ENCODE results near the gene C7orf33.
"Not testable (repeated sequence)": the region's sequence is repeated elsewhere in the genome, so short reads cannot be mapped to it uniquely, and the experiment has no call there.

The C7orf33 gene

DNA sequence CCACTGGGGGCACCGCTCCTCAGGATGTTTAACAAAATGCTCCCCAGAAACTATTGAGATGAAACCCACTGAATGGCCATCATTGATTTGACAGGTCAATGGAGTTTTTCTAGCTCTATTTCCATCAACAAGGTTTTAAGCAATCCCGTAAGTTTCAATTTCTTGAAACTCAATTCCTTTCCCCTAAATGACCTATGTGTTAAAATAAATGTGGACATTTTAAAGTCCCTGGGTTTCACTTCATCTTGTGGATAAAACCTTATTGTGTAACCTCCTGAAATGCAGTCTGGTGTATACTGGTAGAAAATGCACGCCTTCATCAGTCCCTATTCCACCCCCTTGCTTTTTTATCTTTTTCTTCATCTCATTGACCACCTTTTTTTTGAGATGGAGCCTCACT, 8.9 kb upstream of the C7orf33 start:
- DNase-seq = no peak

DNA sequence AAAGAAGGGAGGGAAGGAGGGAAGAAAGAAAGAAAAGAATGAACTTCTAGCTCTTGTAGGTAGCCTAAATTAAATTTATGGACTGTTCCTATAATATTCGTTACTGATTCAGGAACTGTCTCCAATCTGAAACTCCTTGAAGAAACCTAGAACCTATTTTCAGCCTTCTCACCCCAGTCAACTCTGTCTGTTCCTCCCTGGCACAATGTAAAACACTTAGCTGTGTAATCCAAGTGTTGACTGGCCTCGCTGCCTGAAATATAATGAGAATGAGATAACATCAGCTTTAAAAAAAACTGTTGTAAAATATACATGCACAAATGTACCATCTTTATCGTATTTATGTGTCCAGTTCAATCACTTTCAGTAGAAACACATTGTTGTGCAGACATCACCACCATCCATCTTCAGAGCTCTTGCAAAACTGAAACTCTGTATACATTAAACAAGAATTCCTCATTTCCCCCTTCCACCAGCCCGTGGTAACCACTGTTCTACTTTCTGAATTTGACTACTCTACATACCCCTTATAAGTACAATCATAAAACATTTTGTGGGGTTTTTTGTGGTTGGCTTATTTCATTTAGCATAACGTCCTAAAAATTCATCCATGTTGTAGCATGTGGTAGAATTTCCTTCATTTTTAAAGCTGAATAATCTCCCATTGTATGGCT, 6.3 kb upstream of the C7orf33 start:
- no peak for DNase-seq

DNA sequence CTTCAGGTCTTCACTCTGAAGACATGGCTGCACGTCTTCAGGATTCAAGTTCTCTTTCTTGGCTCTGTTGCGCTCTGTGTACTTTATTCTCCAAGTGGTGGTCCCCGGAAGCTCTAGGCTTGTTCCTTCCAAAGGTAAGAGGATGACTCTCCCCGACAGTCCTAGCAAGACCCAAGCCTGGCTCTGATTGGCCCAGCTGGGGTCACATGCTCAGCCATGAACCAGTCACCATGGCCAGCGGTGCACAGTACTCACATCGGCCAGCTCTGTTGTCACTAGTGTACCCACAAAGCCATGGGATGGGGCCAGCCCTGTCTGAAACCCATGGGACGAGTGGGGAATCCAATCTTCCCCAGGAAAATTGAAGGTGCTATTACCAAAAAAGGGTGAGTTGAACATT, 5.2 kb upstream of the C7orf33 start:
- no peak for DNase-seq

DNA sequence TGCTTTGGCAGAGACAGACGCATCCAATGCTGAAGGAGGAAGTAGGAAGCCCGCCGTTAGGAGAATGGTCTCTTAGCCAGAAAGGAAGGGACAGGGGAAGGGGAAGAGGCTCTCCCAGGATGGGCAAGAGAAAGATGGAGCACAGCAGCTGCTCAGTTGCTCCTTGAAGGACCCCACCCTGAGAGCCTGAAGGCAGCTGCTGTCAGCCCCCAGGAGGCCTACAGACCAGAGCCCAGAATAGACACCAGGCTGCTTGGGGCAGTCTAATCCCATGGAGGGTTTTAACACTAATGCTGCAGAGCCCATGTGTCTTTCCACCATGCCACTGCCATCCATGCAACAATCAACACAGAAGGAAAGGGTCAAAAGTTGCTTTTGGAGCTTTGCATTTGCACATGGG, 3.5 kb upstream of the C7orf33 start:
- DNase-seq = no peak

DNA sequence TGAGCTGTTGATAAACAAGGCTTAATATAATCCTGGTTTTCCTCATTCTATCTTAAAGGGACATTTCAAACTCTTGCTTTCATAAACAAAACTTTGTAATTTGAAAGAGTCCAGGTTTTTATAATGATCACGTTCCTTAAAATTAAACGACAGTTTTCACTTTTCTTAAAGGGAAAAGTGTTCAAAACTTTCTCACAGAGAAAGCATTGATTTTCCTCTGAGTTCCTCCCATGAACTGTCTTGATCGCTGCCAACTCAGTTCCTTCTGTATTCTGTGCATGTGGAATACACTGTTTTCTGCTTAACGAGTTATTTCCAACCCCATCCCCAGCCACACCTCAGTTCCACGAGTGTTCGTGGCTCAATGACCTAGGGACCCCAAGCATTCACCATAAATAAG, 2.4 kb upstream of the C7orf33 start:
- no peak for DNase-seq

DNA sequence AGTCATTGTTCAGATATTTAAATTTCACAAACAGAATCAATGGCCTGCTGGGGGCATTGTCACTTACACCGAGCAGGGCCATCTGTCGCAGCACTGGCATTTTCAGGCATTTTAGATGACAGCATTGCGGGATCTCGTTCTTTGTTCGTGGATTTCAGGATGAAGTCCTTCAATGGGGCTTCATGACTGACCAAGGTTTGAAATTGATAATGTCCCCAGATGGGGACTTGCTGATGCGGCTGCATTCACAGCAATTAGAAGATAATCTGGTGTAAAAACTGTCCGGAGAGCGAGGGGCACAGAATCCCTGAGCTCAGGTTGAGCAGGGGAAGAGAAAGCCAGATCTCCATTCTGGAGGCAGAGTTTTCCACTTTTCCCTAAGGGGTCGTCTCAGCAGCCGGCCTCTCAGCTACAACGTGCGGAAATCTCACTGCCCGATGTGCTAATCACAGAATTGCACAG, 1.9 kb upstream of the C7orf33 start:
- DNase-seq = no peak

DNA sequence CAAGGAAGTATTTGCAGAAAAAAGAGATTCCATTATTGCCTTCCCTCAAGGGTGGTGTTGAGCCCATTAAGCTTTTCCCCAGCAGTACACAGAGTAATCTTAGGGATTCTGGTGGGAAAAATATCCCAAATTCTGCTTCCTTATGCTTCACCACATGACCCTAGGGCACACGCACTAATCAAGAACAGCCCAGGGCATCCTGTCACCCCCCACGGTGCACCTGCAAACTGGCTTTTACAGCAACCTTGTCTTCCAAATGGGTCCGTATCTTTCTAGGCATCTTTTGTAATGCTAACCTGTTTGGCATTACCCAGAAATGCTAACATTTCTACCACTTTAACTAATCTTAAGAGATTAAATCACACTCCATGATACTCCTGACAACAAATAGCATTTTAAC, 926 bp upstream of the C7orf33 start:
- no peak for DNase-seq

DNA sequence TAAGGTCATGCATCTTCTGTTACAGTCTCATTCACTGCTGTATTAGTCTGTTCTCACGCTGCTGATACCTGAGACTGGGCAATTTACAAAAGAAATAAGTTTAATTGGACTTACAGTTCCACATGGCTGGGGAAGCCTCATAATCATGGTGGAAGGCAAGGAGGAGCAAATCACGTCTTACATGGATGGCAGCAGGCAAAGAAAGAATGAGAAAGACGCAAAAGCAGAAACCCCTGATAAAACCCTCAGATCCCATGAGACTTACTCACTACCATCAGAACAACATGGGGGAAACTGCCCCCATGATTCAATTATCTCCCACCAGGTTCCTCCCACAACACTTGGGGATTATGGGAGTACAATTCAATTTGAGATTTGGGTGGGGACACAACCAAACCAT, 5.8 kb downstream of the C7orf33 start:
- DNase-seq = not testable (repeated sequence)

DNA sequence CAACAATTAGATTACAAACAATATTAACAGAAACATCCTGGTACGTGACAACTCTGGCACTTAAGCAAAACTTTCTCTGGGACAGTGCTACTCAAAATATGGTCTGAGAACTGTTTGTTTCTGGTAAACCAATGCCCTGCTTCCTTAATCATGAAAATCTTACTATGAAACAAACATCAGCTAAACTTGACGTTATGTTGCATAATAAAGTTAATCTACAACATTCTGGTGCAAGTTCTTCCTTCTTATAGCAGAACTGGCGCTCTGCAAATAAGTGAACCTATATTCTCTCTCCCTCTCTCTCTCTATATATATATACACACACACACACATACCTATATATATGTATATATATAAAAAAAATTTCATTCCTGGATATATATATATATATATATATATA, 7.8 kb downstream of the C7orf33 start:
- DNase-seq = no peak

DNA sequence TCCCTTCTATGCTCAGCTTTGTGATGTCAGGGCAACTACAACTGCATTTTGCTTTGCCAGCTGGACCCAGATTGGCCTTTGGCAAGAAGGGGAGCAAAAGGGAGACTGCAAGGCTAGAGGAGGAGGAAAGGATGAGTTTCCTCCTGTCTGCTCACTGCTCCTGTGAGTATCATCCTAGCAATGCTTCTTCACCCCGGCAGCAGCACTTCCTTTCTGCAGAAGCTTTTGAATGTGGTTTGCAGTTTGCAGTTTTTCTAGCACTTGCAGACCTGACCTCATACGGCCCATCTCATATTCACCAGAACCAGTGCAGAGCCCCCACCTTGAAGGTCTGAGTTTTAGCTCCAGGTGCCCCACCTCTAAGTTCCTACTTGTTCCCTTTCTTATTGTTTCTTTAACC, 14.8 kb downstream of the C7orf33 start:
- DNase-seq = no peak

DNA sequence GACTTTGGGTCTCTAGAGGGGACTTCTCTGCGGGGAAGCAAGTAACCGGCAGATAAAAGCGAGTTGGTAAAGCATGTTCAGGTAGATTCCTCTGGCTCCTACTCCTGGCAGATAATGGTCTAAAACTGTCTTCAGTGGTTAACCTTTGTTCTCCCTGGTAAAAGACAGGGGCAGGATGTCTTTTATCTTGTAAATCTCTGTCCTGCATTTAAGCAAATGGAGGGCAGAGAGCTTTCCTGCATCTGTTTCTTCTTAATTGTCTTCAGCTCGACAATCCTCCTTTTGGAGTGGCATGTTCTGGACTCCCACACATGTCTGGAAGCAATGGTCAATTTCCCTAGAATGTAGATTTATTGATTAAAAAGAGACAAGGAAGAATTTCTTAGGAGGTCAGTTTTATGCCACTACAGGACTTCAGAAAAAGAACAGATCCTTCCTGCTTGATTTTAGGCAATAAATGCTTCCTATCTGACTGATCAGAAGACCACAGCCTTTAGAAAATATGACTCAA, 16.6 kb downstream of the C7orf33 start:
- no peak for DNase-seq

DNA sequence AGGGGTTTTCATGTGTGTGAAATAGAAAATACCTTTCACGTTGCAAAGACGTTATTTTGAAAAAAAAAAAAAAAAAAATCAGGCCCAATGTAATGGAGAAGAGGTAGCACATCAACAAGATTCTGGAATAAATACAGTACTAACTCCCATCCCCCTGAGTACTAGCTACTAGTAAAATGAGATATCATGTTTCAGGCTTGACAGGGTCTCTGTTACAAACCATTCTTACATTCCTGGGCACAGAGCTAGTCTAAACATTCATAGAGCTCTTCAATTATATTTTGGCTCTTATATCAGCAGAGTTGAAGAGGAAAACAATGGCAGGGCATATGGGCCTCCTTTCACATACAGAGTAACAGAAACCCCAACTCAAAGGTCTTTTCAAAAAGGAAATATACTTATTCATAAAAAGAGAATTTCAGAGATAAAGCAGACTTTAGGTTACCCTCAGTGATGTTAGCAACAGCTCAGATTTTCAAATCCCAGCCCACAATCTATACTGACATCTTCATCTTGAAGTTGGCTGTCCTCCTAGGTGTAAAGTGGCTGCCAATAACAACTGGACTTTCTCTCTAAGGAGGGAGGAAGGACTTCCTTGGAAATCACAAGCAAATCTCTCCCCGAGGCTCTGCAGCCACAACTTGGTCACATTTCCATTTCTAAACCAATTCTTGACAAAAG, 18.6 kb downstream of the C7orf33 start:
- peak; percentile 23 for DNase-seq

DNA sequence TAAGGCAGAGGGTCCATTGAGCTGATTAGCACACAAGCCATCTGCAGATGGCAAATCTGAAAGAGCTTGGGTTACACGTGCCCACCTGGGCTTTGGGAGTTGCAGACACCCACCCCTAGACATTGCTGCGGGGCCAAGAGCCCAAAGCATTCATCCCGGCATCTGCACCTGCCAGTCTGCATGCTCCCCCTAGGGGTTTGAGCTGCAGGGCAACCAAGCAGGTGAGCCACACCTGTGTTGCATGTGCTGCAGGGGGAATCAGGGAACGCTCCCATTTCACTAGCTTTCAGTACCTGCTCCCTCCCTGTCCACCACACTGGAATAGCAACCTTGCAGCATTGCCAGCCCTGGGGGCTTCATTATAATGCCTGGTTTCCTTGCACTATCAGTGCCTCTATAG, 21.1 kb downstream of the C7orf33 start:
- no peak for DNase-seq

DNA sequence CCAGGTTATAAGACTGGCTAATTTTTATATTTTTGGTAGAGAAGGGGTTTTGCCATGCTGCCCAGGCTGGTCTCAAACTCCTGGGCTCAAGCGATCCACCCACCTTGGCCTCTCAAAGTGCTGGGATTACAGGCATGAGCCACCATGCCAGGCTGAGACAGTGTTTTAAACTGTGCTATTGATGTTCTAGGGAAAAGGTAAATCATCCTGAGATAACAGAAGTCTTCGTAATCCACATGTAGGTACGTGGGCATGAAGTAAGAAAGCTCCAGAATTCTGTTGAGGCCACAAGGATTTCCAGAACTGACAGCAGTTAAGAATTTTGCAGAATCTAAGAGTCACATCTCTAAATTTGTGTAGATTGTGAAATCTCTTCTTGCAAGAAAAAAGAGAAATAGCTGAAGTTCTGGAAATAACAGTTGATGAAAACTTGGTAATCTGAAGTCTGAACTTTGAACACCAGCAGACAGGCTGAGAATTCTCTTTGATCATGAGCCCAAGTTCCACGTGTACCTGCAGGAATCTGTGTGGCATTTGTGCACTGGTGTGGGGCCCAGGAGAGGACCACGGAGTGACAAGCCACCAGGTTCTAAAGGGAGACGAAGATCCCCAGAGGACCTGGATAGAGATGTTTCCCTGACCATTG, 24.6 kb downstream of the C7orf33 start:
- no peak for DNase-seq

DNA sequence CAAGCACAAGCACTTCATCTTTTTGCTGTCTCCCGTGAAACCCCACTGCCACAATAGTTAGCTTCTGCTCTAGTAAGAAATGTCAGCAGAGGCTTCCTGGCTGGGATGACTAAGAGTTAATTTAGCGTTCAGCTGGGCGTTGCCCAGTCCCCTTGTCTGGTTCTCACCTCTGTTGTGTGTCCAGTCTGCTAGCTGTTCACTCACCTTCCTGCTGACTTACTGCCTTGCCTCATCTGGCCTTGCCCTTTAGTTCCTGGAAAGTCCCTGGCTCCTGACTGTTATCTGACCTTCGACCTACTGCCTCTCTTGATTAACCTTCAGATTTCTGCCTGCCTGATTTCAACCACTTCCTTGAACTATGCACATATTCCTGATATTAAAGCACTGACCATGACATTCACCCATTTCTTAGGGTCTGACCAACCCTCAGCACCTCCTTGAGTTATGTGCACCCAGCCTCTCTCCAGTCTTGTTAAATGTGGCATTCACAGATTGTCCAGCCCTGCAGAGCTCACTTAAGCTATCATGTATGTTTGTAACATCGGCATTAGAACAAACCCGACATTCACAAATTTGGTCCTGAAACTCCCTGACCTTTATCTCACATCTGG, 30.3 kb downstream of the C7orf33 start:
- DNase-seq = no peak

DNA sequence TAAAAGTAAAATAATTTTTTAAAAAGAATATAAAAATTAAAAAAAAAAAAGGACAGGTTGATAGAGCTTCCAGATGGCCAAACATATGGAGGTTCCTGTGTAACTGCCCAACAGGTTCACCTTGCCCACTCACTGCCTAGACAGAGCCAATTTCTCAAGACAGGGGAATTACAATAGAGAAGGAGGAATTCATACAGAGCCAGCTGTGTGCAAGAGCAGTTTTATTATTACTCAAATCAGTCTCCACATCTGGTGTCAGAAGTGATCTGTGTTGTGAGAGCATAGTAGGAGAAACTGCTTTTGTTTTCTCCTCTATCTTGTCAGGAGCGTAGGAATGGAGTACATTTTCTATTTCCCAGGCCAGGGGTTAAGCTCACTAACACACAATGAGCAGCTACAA, 31.0 kb downstream of the C7orf33 start:
- DNase-seq = no peak

DNA sequence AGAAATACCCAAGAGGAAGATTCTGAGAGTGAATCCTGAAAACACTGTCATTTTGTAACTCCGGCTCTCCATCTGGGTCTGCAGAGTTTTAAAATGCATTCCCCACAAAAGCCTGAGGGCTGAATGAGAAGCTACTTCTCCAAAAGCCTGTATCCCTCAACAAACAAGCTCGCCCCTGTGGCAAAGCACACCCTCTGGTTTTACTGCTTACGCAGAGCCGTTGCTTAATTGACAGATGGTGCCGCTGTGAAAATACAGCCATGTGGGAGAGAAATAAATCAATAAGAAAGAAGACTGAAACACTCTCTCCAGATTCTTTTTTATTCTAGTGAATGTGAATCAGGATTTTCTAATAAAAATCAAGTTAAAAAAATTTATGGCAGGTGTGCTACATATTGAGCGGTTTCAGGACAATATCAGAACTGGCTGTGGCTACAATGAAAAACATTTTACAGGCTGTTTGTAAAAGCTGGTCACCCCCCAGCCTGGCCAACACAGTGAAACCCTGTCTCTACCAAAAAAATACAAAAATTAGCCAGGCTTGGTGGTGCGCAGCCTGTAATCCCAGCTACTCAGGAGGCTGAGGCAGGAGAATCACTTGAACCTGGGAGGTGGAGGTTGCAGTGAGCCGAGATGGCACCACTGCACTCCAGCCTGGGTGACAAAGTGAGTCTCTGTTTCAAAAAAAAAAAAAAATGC, 32.5 kb downstream of the C7orf33 start:
- DNase-seq = no peak

DNA sequence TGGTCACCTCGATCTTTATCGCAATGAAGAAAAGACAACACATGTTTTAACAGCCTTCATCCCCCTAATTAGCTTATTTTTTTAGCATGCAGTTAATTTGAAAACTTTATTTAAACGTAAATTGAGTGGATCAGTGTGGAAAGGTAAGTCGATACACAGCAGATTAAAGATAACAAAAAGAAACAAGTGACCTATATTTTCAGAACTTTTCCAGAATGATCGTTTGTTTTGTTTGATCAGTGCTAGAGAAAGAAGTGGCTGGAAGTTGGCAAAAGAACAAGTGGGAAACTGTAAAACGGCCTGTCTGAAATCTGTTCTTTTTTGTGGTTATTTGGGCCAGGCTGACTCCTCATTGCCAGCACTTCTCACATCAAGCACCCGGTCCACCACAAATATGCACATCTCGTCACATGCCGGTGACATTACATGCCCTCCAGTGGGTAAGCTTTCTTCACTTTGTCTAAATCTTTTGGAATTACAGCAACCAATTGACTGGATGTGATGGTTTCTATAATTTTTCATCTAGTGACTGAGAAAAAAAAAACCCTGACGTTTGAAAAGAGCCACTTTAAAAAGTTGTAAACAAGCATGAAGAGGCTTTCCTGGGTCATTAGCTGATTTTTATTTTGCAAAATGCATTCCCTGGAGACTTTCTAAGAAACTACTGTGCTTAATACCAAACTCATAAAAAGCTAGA, 33.2 kb downstream of the C7orf33 start:
- DNase-seq = peak; percentile 42

DNA sequence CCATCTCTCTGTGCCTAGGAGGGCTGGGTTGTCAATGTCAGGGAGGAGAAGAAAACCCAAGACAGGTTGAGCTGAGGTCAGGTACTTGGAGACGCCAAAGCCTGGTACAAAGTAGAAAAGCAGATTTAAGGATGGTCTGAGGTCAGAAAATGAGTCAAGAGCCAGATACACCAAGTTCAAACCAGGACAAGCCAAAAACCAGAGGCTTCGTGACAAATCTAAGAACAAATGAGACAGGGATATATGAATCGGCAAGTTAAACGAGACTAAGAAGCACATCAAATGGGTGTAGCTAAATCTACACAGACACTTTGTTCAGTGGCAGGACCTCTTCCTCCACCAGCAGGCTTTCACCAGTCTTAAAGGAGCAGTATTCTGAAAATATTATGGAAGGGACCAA, 34.2 kb downstream of the C7orf33 start:
- no peak for DNase-seq

DNA sequence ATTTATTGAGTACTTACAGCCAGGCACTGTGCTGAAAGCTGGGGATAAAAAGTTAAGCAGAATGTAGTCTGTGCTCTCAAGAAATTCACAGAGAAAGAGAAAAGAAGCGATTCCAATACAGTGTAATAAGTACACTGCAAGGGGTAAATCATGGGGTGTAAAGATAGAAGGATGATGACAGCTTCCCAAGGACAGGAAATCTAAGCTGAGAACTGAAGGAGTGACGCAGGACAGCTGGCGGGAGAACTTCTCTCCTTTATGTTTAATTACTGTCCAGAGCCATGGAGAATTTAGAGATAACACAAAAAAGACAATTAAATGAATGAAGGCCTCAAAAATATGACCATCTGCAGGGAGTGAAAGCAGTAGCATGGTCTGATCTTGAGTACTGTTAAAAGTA, 34.8 kb downstream of the C7orf33 start:
- DNase-seq = no peak

DNA sequence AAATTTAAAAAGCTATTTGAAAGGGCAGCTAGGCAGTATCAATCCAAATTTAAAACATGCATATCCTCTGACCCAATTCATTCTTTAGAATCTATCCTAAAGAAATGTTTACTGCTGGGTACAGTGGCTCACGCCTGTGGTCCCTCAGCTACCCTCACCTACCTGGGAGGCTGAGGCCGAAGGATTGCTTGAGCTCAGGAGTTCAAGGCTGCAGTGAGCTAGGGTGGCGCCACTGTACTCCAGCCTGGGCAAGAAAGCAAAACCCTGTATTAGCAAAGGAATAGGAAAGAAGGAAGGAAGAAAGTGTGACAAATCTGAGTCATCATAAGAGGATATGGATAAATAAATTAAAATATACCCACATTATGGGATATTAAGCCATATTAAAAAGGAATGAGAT, 36.3 kb downstream of the C7orf33 start:
- no peak for DNase-seq

DNA sequence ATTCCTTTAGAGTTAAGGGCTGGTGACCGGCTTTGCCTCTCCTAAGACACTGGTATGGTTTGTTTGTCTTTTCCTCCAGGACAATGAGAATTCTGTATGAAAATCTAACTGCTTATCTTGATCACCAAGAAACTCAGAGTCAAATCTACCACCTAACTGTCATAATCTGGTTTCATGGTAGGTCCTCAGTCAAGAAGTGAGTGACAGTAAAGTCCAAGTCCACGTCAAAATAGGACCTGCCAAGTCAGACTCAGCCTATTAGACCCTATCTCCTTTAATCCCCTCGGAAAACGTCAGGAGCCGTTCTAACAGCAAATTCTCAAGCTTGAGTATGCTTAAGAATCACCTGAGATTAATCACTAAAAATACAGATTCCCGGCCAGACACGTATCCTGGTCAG, 37.4 kb downstream of the C7orf33 start:
- DNase-seq = no peak

Measured in fibroblast of upper back skin (primary cell).